Adipose tissue (tissue), 3 donors: ENCODE results near the gene CELF6. TPM values are rescaled to one million over a fixed set of nuclear protein-coding genes. Genes with fewer than 3 reads are reported as not detected.

Source experiments
- H3K27ac ChIP-seq: one replicate; pipeline ENCODE4 v1.5.1; 2013; ENCODE audit warnings: low read depth, low read length
- WGBS, 3 donors: extraction: QIAGEN DNeasy Blood & Tissue Kit; methylation state at CpG; one replicate each; pipeline ENCODE4 v1.1.7; 2013; 5-methylcytosine and 5-hydroxymethylcytosine counted together
- polyA plus RNA-seq, 3 donors: library from polyadenylated mRNA; stranded (reverse); fragments of 200-250 nt; gene quantifications; one replicate each; pipeline ENCODE4 v1.2.3, GENCODE V29; 2013
- donor health status: healthy with polysubstance abuse.
- donor health status: Bipolar disorder and iron deficiency.
- donor health status: healthy.

CELF6 gene
- polyA plus RNA-seq: 1 to 10 TPM; 1.9 to 2.8 (median 2.5) TPM

GRCh38 chr15:72319985-72320671 is at the start of gene CELF6:
Gene CELF6 (minus strand): TSS chr15:72320157. CDS start chr15:72319874, 283 bp downstream.
- WGBS, 3 donors: 1% methylated on average over 46 to 57 of the region's 58 CpGs
- no peak within 1 kb of the TSS for H3K27ac ChIP-seq

DNA sequence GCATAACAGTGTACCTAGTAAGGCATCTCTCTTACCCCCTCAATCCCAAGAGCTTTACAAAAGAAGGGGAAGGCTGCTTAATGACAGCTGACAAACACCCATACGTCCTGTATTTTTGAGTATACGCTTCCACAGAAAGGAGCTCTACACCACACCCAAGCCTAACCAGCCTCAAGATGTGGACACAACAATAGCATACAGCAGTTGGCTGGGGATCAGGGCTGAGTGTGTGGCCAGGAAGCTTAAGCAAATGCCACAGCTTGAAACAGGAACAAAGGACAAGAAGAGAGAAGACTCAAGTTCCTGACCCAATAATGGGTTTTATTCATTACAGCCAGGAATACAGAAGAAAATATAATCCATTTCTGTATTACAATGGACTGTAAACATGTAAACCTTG is 48.9 kb upstream of the CELF6 start:
- WGBS, 3 donors: 39 to 97% (median 50%) methylated on average over 2 of the region's 2 CpGs

GRCh38 chr15:72368325-72368724 is 48.4 kb upstream of the CELF6 start:
- 43 to 77% (median 58%) methylated on average over 2 of the region's 2 CpGs for WGBS, 3 donors
- H3K27ac ChIP-seq: no peak overlapping the region

More for the DNA sequence above, 48.9 kb upstream of the CELF6 start:
- no peak overlapping the region for H3K27ac ChIP-seq

DNA sequence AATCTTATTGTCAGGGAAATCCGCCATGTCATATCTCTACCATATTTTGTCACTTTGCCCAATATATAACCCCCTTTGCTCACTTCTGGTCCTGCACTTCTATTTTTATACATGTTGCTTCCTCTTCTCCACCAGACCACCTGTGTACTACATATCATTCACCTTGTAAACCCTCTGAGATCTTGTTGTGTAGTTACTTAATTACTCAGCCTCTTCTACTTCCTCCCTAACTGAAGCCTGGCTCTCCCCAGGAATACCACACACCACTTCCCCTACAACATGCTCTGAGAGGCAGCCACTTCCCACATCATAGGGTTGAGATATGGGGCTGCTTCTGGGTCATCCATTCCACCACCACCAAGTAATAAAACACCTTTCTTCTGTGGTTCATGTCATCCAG is 45.9 kb upstream of the CELF6 start:
- no peak overlapping the region for H3K27ac ChIP-seq
- WGBS, 3 donors: 61 to 87% (median 74%) methylated on average over 1 of the region's 1 CpG

GRCh38 chr15:72361176-72361575 is 41.2 kb upstream of the CELF6 start:
- H3K27ac ChIP-seq: no peak overlapping the region
- WGBS, 3 donors: 81 to 94% (median 93%) methylated on average over 1 of the region's 1 CpG

GRCh38 chr15:72358650-72359171 is 38.8 kb upstream of the CELF6 start:
- H3K27ac ChIP-seq: no peak overlapping the region
- 48 to 66% (median 49%) methylated on average over 7 of the region's 7 CpGs for WGBS, 3 donors

DNA sequence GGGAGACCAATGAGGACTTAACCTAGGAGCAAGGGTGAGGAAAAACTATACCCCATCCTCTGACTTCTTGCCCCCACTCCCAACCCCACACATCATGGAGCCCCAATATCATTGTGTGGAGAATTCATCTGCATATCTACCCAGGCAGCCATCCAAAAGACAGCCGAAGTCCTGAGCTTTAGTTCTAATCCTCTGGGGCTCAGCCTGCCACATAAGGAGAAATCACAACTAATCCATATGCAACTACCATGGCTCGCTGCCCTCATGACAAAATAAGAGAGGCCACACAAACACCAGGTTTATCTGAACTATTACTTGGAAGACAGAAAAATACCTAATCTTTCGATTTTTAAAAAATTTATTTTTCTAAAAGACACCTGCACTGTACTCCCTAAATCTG is 38.2 kb upstream of the CELF6 start:
- no peak overlapping the region for H3K27ac ChIP-seq
- 78 to 87% (median 84%) methylated on average over 3 of the region's 3 CpGs for WGBS, 3 donors

- no peak overlapping the region for H3K27ac ChIP-seq
- WGBS, 3 donors: 92 to 100% (median 97%) methylated on average over 1 of the region's 1 CpG
These were observed 34.5 kb upstream of the CELF6 start for GRCh38 chr15:72354496-72354895.

GRCh38 chr15:72353266-72353665 is 33.3 kb upstream of the CELF6 start:
- H3K27ac ChIP-seq: no peak overlapping the region
- 93 to 96% (median 95%) methylated on average over 2 of the region's 2 CpGs for WGBS, 3 donors

GRCh38 chr15:72345806-72346205 is 25.8 kb upstream of the CELF6 start:
- H3K27ac ChIP-seq: no peak overlapping the region
- 88 to 92% (median 92%) methylated on average over 3 of the region's 3 CpGs for WGBS, 3 donors

- H3K27ac ChIP-seq: no peak overlapping the region
- WGBS, 3 donors: 82 to 87% (median 83%) methylated on average over 7 of the region's 7 CpGs
These were observed 25.3 kb upstream of the CELF6 start for GRCh38 chr15:72345280-72345679.

GRCh38 chr15:72344602-72345001 is 24.6 kb upstream of the CELF6 start:
- 79 to 91% (median 85%) methylated on average over 1 of the region's 1 CpG for WGBS, 3 donors
- H3K27ac ChIP-seq: no peak overlapping the region

- no peak overlapping the region for H3K27ac ChIP-seq
- WGBS, 3 donors: 57 to 66% (median 66%) methylated on average over 11 of the region's 11 CpGs
These were observed 22.4 kb upstream of the CELF6 start for GRCh38 chr15:72342385-72342784.

DNA sequence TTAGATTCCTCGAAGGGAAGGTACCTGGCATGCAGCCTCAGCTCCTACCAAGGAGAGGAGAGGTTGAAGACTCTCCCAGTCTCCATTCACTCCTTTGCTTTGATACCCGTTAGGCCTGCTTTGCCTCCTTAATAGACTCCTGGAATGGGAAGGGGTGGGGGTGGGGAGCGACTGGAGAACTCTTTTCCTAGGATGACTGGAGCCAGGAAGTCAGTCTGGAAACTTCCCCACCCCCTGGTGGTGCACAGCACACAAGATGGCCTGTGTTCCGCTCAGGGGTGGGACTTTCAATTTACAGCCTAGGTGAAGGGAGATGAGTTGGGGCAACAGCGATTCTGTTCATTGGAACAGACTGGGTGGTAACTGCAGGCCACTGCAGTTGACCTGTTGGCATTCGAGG is 21.4 kb upstream of the CELF6 start:
- 80 to 88% (median 86%) methylated on average over 6 of the region's 6 CpGs for WGBS, 3 donors
- no peak overlapping the region for H3K27ac ChIP-seq

GRCh38 chr15:72340366-72340765 is 20.4 kb upstream of the CELF6 start:
- WGBS, 3 donors: 92 to 100% (median 96%) methylated on average over 1 of the region's 1 CpG
- no peak overlapping the region for H3K27ac ChIP-seq

DNA sequence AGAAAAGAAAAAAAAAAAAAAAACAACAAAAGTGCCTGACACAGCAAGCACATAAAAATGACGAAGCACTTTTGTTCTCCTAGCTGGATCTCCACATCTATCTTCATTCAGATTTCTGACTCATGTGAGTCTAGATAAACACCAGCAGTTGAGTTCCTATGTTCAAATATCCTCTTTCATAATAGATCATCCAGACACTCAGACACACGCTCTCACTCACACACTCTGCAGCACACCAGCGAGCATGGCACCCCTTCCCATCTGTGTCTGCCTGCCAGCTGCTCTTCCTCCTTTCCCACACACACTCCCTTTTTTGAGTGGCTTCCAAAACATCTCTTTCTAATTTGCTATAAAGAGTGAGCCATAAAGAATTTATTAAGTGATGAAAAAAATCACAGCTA is 19.8 kb upstream of the CELF6 start:
- WGBS, 3 donors: 24 to 69% (median 39%) methylated on average over 3 of the region's 3 CpGs
- no peak overlapping the region for H3K27ac ChIP-seq

DNA sequence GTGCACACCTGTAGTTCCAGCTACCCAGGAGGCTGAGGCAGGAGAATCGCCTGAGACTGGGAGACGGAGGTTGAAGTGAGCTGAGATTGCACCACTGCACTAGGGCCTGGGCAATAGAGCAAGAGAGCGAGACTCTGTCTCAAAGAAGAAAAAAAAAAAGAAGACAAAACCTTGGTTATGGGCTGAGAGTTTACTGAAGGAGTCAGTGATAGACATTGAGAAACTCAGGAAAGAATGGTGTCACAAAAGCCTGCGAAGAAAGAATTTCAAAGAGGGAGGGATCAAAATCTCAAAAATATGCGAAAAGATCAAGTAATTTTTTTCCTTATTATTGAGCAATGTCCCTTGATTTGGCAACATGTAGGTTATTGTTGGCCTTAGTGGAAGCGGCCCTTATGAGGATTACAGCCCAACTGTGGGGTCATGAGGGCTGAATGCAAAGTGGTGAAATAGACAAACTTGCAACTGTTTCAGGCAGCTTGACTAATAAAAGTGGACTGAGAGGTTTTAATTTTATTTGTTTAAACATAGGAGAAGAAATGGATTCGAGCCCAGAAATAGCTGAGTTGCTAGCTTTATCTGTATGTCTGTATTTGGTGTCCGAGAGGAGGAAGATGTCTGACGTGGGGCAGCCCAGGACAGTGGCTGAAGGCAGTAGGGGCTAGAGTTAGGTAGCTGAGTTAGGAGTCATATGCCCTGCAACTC is 18.8 kb upstream of the CELF6 start:
- WGBS, 3 donors: 50 to 91% (median 54%) methylated on average over 9 of the region's 9 CpGs
- H3K27ac ChIP-seq: no peak overlapping the region

DNA sequence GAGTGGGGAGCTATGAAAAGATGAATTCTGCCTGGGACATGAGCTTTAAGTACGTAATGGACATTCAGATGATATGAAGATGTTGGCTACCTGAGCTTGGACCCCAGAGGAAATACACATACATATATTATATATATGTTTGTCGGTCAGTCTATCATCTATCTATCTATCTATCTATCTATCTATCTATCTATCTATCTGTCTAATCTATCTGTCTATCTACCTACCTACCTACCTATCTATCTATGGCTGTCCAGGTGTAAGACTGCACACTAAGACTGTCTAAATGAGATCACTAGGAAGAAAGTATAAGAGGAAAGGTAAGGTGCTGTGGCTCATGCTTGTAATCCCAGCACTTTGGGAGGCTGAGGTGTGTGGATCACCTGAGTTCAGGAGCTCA is 18.2 kb upstream of the CELF6 start:
- 97 to 100% (median 98%) methylated on average over 2 of the region's 2 CpGs for WGBS, 3 donors
- no peak overlapping the region for H3K27ac ChIP-seq

GRCh38 chr15:72334842-72335241 is 14.9 kb upstream of the CELF6 start:
- no peak overlapping the region for H3K27ac ChIP-seq
- WGBS, 3 donors: 83 to 96% (median 94%) methylated on average over 2 of the region's 2 CpGs

- 82 to 86% (median 83%) methylated on average over 3 of the region's 3 CpGs for WGBS, 3 donors
- no peak overlapping the region for H3K27ac ChIP-seq
These were observed 11.1 kb upstream of the CELF6 start for GRCh38 chr15:72331021-72331420.
